Amniotic epithelial cell (primary cell): ENCODE measurements around the gene CA7.
"Not testable (repeated sequence)": the region's sequence is repeated elsewhere in the genome, so short reads cannot be mapped to it uniquely, and the experiment has no call there.

Source experiments
- DNase-seq: peaks from one replicate; pipeline ENCODE4 v3.0.0-alpha.2; 2010; ENCODE audit warnings: low read depth

Gene CA7

DNA sequence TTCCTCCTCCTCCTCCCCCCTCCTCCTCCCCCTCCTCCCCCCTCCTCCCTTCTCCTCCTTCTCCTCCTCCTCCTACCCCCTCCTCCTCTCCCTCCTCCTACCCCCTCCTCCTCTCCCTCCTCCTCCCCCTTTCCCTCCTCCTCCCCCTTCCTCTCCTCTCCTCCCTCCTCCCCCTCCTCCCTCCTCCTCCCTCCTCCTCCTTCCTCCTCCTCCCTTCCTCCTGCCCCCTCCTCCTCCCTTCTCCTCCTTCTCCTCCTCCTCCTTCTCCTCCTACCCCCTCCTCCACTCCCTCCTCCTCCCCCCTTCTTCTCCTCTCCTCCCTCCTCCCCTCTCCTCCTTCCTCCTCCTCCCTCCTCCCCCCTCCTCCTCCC lies 29.5 kb downstream of the CA7 start:
- DNase-seq, result no peak

DNA sequence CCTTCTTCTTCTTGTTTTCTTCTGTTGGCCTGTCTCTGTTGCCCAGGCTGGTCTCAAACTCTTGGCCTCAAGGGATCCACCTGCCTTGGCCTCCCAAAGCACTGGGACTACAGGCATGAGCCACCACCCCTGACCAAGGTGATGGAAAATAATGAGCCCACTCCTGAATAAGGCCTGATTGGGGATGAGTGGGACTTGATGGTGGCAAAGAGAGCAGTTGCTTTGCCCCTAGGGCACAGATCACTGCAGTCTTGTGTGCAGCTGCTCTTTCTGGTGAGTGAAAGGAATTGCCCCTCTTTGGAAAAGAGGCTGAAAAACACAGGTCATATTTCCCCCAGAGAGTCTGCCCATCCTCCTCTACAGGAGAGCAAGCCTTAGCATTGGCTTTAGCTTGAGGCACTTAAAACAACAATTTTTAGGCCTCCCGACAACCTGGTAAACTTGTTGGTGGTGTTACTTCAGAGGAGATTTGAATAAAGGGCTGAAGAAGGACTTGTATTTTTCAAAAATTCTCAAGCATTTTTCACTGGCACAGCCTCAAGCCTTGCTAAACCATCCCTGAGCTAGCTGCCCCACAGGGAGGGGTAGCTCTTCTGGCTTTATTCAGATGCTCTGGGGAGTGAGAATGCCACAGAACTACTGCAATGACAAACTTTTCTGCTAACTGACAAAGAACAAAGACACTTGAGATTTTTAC lies 30.0 kb downstream of the CA7 start:
- DNase-seq, result peak; percentile 81

DNA sequence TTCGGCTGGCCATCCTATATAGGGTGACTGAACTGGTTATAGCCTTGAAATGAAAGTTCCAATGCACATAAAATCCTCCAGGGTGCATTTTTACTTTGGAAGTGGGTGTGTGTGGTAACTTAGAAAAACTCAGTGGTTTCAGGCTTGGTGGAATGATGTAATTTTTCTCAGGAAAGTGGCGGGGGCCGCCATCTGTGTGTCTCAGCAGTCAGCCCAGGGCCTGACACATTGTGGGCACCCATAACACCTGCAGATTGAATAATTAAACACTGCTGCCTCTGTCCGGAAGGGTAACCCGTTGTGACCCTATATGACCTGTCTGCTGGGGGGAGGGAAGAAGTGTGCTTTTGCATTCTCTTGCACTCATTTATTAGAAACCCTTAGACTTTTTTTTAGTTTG lies 33.9 kb downstream of the CA7 start:
- DNase-seq, result no peak

DNA sequence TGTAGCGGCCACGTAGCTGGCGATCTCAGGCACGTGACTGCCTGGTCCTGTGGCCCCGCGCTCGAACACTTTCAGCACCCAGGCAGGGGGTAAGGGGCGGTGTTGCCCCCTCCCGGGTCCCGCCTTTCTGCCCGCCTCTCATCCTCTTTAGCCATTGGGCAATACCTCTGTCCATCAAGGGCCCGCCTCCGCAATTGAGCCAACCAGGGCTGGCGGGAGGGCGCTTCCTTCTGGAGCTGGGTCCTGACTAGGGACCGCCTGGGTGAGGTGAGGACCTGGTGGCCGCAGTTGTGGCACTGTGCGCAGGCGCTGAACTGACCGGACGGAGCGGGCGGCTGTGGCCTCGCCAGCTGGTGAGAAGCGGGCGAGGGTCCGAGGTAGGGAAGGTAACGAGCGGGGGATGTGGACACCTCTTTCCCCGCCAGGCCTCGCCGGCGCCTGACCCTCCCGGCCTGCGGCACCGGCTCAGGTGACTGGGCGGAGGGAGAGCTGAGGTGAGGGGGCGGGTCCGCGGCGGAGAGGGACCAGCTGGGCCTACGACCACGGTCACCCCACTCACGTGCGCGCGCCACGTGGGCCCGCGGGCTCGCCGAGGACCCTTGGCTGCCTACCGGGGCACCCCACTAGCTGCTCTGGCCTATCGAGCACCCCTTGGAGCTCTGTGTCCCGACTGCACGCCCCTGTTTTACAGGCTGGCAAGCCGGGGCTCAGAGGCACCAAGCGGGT lies 36.2 kb downstream of the CA7 start, which contains the start of gene PDP2:
Gene PDP2 (plus strand): TSS at position 228 of the 726 bp plus-strand sequence. CDS start 3,770 bp downstream, outside the sequence.
- peak; percentile 85 for DNase-seq

DNA sequence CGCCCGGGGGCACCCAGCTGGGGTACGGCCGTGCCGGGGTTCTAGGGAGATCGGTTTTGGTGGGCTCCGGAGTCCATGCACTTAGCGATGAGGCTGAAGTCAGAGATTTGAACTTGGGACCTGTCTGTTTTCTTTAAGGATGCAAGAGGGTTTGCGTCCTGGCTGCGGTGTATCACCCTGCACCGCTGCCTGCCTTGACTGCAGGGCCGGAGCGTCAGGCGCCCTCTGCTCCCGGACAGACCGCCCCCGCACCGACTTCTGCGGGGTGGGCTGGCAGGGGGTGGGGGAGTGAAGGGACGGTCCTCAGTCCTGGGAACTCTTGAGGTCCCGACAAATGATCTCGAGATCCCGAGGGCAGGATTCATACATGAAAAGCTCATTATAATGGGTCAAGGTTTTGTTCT lies 36.8 kb downstream of the CA7 start:
- no peak for DNase-seq

DNA sequence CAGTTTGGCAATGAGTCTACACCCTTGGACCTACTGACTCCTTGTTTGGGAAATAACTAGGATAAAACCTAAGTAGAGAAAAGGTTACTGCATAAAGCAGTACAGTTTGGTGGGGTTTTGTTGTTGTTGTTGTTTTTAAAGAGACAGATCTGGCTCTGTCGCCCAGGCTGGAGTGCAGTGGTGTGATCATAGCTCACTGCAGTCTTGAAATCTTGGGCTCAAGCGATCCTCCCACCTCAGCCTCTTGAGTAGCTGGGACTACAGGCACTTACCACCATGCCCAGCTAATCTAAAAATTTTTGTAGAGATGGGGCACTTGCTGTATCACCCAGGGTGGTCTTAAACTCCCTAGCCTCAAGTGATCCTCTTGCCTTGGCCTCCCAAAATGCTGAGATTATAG lies 37.3 kb downstream of the CA7 start:
- DNase-seq, result no peak

DNA sequence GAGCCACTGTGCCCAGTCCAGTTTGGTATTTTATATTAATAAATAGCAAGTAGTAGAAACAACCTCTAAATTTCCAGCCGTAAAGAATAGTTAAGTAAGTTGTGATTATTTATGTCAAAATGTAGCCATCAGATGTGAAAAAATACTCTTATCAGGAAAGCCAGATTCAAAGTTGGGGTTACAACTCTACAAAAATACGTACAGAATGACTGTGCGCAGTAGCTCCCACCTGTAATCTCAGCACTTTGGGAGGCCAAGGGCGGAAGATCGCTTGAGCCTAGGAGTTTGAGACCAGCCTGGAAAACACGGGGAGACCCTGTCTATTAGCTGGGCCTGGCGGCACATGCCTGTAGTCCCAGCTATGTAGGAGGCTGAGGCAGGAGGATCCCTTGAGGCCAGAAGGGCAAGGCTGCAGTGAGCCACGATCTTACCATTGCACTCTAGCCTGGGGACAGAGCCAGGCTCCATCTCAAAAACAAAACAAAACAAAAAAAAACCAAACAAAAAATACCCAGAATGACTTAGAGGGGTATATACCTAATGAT lies 37.8 kb downstream of the CA7 start:
- DNase-seq, result no peak

DNA sequence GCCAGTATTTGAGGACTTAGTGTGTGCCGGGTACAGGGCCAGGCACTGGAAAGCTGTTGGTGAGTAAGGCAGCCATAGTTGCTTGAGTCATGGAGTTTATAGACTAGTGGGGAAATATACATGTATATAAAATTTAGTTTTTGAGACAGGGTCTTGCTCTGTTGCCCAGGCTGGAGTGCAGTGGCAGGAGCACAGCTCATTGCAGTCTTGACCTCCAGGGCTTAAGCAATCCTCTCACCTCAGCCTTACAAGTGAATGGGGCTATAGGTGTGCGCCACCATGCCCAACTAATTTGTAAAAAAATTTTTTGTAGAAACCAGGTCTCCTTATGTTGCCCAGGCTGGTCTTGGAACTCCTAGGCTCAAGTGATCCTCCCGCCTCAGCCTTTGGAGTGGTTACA lies 38.5 kb downstream of the CA7 start:
- no peak for DNase-seq

DNA sequence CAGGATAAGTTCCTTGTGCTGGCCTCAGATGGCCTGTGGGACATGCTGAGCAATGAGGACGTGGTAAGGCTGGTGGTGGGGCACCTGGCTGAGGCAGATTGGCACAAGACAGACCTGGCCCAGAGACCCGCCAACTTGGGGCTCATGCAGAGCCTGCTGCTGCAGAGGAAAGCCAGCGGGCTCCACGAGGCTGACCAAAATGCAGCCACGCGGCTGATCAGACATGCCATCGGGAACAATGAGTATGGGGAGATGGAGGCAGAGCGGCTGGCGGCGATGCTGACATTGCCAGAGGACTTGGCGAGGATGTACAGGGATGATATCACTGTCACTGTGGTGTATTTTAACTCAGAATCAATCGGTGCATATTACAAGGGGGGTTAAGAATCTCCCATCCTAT lies 41.3 kb downstream of the CA7 start:
- DNase-seq, result no peak

DNA sequence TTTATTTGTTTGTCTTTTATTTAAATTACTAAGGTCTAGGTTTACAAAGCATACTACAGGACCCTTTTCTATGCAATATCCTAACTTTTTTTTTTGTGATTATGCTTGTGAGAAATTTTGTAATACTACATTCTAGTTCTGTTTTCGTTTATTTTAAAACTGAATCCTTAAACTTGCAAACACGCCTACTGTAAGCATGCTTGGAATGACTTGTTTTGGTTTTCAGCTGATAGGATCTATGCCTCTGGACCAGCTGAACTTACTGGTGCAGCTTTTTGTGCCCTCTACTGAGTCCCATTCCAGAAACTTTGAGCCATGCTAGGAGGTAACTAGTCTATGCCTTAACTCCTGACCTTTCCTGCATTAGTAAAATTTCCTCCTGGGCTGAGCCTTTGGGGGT lies 42.1 kb downstream of the CA7 start:
- DNase-seq, result no peak

DNA sequence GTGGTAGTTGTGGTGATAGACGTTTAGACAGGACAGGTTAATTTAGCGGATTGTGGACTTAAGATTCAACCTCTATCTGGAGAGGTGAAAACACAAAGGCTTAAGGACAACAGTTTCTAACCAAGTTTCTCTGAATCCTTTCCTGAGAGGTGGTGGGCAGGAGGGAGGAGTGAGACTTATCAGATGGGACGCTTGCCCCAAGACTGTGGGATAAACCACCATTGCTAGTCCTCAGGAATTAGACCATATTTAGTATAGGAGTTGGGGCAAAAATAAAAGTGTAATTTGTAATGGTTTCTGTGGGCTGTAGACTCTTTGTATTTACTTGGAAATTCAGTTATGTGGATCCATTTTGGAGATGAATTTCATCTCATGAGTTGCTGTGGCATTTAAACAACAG lies 42.7 kb downstream of the CA7 start:
- peak; percentile 83 for DNase-seq

DNA sequence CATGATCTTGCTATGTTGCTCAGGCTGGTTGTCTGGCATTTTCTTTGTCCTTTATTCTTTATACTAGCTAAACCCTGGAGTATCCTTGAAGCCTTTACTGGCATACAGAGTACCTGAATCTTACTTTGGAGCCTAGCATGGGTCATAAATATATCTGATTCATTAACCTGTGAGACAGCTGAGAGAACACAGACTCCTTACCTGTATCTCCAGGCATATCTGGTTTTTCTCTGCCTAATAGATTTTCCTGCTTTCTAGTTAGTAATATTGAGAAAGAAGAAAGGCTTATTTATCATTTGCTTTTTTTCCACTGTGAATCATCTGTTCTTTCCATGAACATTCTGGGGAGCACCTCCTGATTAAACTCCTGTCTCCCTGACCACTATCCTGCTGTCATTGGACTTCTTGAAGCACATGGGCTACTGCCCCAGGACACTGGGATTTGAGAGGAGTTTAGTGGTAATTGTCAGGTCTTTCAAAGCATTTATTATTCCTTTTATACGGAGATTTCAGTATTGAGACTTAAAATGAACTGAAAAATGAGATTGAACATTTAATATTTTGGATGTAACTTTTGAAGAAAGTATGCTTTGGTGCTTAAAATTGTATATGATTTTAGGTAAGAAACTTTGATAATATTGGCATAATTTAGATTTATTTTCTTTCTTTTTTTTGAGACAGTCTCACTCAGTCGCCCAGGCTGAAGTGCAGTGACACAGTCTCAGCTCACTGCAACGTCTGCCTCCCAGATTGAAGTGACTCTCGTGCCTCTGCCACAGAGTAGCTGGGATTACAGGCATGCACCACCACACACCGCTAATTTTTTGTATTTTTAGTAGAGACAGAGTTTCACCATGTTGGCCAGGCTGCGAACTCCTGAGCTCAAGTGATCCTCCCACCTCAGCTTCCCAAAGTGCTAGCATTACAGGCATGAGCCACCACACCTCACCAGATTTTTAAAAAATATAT lies 44.7 kb downstream of the CA7 start:
- peak; percentile 84 for DNase-seq

DNA sequence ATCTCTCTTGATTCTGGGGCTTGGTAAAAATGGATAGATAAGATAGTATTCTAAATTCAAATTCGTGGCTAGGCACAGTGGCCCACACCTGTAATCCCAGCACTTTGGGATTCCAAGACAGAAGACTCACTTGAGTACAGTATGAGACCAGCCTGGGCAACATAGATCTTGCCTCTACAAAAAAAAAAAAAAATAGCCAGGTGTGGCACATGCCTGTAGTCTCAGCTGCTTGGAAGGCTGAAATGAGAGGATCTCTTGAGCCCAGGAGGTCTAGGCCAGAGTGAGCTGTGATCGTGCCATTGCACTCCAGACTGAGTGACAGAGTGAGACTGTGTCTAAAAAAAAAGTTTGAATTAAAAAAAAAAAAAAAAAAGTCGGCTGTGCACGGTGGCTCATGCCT lies 45.4 kb downstream of the CA7 start:
- no peak for DNase-seq

DNA sequence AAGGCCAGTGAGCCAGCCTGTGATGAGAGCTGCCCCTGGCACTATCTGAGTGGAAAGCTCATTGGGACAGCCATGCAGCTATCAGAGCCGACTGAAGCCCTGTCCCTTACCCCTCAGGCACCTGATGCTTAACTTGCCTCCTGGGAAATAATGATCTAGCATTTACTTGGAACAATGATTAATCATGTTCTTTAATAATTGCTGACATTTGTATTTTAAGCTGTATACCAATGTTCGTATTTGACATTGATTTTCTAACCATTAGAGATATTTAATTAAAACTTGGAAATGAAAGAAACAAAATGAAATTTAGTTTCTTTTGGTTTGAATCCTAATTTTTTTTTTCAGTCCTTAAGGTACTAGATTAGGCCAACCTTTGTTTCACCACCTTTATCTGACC lies 46.6 kb downstream of the CA7 start:
- no peak for DNase-seq

DNA sequence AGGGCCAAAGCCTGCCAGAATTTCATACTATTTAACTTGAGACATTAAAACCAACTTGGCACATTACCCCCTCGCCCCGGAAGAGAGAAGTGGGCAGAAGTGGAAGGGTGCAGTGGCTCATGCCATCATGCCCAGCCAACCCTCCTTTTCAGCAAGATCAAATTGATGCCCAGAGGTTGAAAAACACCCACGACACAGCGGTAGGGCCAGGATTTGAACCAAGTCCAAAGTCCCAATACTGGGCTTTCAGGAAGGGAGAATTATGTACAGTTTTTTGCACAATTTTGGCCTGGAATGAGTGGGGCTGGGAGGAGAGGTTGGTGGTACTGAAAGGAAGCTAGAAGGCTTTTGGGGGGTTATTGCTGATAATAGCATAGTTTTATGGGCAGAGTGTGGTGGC lies 47.1 kb downstream of the CA7 start:
- DNase-seq, result no peak

DNA sequence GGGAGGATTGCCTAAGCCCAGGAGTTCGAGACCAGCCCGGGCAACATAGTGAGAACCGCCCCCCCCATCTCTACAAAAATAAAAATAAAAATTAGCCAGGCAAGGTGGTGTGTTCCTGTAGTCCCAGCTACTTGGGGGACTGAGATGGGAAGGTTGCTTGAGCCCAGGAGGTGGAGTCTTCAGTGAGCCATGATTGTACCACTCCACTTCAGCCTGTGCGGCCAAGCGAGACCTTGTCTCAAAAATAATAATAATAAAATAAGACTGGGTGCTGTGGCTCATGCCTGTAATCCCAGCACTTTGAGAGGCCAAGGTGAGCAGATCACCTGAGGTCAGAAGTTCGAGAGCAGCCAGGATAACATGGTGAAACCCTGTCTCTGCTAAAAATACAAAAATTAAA lies 47.6 kb downstream of the CA7 start:
- no peak for DNase-seq

DNA sequence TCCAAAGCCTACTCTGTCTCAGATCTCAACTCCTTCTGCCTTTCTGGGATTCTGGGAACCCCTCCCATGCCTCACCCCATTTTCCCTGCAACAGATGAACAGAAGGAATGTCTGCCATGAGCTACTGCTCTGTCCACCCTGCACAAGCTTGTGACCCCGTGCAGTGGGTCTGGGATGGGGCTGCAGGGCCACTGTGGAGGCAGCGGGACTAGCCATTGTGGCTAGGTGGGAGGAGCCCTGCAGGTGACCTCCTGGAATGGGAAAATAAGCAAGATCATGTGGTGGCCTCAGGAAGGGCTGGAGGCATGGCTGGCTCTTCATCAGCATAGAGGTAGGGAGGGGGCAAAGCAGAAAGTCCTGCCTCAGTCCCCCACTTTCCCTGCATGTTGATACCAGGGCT lies 49.8 kb downstream of the CA7 start:
- DNase-seq, result no peak

DNA sequence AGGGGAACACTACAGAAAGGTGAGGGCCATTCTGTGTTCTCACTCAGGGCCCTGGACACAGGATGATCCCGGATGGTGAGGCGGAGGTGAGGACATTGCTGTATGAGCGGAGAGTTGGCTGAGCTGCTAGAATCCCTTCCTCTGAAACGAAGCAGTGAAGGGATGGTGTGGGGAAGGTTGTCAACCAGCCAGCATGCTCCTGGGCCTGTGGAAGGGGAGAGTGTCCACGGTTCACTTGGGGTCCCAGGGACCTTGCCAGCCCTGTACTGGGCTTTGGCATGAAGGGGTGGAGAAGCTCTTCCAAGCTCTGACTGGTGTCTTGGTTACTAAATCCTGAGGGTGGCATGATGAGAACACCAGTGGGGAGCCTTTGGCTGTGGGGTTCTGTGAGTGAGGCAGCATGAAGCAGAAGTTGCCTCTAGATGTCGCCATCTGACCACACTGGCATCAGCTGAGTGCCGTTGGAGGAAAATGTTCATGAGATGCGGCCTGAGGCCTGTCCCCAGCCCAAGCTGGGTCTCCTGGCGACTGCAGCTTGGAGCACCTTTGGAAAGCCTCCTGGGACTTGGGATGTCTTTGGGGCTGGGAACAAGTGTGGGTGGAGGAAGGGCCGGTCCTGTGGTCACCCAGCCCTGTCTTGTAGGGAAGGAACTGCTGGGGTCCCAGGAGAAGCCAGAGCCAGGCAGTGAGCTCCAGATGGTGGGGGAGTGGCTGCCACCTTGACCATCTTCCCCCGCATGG lies 50.9 kb downstream of the CA7 start:
- DNase-seq, result peak; percentile 68

DNA sequence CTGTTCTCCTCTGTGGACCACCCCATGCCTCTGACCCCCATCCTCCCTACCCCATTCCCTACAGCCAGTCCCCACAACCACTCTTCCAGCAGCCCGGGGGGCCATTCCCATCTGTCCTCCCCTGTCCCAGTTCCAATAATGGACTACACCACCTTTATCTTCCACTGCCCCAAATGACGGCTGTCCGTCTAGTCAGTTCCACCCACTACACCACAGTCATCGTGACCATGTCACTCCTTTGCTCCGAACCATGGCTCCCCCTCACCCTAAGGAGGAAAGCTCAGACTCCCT lies 51.4 kb downstream of the CA7 start:
- no peak for DNase-seq

DNA sequence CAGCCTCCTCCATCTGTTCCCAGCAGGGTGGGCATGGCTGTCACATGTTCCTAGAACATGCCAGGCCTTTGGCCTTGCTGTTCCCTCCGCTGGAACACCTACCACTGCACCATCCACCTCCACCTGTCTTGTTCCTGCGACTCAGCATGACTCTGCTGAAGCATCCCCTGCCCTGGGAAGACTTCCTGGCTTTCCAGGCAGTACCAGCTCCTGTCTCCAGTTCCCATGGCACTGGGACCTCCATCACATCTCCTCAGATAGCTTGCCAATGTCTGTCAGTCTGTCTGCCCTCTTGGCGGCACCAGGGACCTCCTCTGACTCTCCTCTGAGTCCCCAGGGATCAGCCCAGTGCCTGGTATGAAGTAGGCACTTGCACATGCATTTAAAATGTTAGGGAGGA lies 51.8 kb downstream of the CA7 start:
- DNase-seq, result no peak

DNA sequence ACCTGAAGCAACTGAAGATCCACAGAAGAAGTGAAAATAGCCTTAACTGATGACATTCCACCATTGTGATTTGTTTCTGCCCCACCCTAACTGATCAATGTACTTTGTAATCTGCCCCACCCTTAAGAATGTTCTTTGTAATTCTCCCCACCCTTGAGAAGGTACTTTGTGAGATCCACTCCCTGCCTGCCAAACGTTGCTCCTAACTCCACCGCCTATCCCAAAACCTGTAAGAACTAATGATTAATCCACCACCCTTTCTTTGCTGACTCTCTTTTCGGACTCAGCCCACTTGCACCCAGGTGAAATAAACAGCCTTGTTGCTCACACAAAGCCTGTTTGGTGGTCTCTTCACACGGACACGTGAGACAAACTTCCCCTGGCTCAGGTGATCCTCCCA lies 52.5 kb downstream of the CA7 start:
- not testable (repeated sequence) for DNase-seq

DNA sequence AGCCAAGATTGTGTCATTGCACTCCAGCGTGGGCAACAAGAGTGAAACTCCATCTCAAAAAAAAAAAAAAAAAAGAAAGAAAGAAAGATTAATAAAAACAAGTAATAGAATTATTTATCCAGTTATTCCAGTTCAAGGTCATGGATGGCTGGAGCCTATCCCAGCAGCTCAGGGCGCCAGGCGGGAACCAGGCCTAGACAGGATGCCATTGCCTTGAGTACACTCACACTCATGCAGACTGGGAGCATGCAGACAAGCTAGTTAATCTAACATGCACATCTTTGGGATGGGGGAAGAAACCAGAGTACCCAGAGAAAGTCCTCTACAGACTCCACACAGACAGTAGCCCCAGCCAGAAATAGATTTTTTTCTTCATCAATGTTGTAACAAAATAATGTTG lies 54.0 kb downstream of the CA7 start:
- DNase-seq, result peak; percentile 75
